Right lobe of liver (tissue), 4 donors: Measurements from ENCODE around the gene GATA2.

ENCODE experiments used
- POLR2A ChIP-seq: fragments of 450-650 bp; IDR thresholded peaks from one replicate; pipeline ENCODE4 v1.6.1; 2017; ENCODE audit warnings: antibody characterized with exemption, mild to moderate bottlenecking
- TF ChIP-seq, protein P1 (sequence below), 4 donors: fragments of 200-600 bp in 3 of 4; fragments of 450-650 bp in 1 of 4; IDR thresholded peaks; one replicate each; pipeline versions ENCODE4 v1.5.1 to v1.8.0; 2016 to 2022; ENCODE audit warnings: antibody characterized with exemption in 4 of 4, mild to moderate bottlenecking in 2 of 4
- donor health status: DM: no; HTN: no; CAD: no.
- donor health status: DM: no; HTN: no; CAD: no.
- donor health status: DM: no; HTN: yes; CAD: no.

DNA sequence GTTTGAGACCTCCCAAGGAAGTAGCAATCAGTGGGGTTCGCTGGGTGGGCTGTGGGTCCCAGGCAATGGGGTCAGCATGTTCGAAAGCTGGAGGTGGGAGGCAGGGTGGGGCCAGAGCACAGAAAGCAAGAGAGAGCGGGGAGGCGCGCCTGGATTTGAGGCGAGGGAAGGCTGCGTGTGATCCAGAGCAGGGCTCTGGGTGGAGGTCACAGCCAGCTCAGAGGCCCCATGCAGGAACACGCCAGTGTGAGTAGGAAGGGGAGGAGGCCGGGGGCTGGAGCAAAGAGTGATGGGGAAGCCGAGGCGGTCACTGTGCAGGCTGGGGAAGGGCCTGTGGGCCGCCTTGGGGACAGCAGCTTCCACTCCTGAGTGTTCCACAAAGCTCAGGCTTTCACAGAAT, 35.1 kb downstream of the GATA2 start:
- TF ChIP-seq, protein P1, sequence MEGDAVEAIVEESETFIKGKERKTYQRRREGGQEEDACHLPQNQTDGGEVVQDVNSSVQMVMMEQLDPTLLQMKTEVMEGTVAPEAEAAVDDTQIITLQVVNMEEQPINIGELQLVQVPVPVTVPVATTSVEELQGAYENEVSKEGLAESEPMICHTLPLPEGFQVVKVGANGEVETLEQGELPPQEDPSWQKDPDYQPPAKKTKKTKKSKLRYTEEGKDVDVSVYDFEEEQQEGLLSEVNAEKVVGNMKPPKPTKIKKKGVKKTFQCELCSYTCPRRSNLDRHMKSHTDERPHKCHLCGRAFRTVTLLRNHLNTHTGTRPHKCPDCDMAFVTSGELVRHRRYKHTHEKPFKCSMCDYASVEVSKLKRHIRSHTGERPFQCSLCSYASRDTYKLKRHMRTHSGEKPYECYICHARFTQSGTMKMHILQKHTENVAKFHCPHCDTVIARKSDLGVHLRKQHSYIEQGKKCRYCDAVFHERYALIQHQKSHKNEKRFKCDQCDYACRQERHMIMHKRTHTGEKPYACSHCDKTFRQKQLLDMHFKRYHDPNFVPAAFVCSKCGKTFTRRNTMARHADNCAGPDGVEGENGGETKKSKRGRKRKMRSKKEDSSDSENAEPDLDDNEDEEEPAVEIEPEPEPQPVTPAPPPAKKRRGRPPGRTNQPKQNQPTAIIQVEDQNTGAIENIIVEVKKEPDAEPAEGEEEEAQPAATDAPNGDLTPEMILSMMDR (IDR thresholded peaks at IDR 0.05) = no peak
- no peak for TF ChIP-seq POLR2A
